ENCODE measurements around the gene CHD6. TPM values are rescaled to one million over a fixed set of nuclear protein-coding genes. Genes with fewer than 3 reads are reported as not detected.

The CHD6 gene
- total RNA-seq, 1 donor from 2014 or later: 42.4 TPM

- DNase-seq (ENCODE audit: low spot score in 2 of 2) (no peak), FAIRE-seq (no peak)
Measured at GRCh38 chr20:41443691-41444090, 174.5 kb downstream of the CHD6 start.

- no peak for DNase-seq (ENCODE audit: low spot score in 2 of 2)
- FAIRE-seq: no peak
Measured at GRCh38 chr20:41440882-41441281, 177.3 kb downstream of the CHD6 start.

DNA sequence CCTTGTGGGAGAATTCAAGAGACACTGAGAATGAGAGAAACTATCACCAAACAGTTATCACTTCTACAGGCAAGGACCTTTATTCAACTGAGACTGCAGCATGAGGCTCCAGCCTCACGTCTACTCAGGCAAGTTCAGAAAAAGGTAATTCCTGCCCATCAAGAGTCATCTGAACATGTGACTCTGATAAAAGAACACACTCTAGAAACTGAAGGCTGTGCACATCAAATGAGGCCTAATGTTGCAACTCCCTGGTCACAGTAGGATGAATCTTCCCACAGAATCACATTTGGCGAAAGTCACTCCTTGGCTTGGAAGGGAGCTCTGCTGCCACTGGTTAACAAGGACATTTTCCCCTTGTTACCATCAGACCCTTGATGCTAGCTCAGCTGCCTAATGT is 180.3 kb downstream of the CHD6 start:
- no peak for DNase-seq (ENCODE audit: low spot score in 2 of 2)
- no peak for FAIRE-seq

GRCh38 chr20:41436679-41437078 is 181.5 kb downstream of the CHD6 start:
- no peak for DNase-seq (ENCODE audit: low spot score in 2 of 2)
- no peak for FAIRE-seq

GRCh38 chr20:41433203-41433602 is 185.0 kb downstream of the CHD6 start:
- DNase-seq (ENCODE audit: low spot score in 2 of 2) (no peak), FAIRE-seq (no peak)

- no peak for DNase-seq (ENCODE audit: low spot score in 2 of 2)
- no peak for FAIRE-seq
Measured at GRCh38 chr20:41432746-41433145, 185.4 kb downstream of the CHD6 start.

GRCh38 chr20:41428285-41428684 is 189.9 kb downstream of the CHD6 start:
- FAIRE-seq (no peak), DNase-seq (ENCODE audit: low spot score in 2 of 2) (no peak)

DNA sequence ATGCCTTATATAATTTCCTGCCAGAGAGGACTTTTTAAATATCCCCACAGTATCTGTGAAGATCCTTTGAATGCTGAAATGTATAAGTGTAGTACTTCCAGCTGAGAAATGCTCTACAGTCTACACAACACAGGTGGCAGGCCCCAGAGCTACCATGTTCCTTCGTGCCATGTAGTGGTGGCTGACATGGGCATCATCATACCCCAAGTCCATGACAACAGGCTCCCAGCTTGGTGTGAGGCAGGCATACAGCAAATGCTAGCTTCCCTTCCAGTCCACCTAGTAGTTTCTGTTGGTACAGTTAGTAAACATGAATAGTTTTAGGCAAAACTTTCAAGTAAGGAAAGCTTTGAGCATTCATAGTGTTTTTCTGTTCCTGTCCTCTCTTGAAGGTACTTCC is 190.3 kb downstream of the CHD6 start:
- FAIRE-seq (no peak), DNase-seq (ENCODE audit: low spot score in 2 of 2) (no peak)

- DNase-seq (ENCODE audit: low spot score in 2 of 2) (no peak), FAIRE-seq (no peak)
Measured at GRCh38 chr20:41426976-41427375, 191.2 kb downstream of the CHD6 start.

DNA sequence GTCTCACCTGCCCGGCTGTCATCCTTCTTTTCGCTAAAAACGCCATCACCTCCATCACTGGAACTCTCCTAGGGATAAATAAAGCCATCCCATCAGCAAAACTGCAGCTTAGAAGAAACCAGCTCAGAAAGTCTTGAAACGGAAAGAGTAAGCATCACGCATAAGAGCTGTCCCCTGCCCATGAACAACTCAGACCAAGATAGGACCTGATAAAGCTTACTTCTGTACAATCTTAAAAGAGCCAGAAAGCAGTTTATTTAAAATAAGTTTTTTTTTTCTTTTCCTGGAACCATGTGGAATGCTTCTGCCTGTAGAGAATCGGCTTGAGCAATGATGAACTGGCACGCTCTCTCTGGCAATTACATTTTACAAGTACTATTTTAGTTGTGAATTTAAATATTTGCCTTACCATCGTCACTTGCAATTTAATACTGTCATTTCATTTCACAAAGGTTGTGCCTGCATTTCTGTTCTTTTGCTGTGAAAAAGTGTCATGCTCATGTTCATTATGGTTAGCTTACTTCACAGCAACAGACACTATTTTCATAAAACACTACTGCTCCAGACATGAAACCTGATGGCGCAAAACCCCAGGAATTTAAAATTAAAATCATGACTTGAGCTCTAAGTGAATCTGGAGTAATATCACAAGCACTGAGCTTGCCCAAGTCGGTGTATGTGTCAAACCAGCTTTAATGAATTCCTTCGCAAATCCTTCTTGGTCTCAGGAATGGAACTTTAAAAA is 191.9 kb downstream of the CHD6 start:
- DNase-seq (ENCODE audit: low spot score in 2 of 2) (no peak), FAIRE-seq (no peak)

- no peak for DNase-seq (ENCODE audit: low spot score in 2 of 2)
Measured at GRCh38 chr20:41425180-41425884, 192.8 kb downstream of the CHD6 start.

DNA sequence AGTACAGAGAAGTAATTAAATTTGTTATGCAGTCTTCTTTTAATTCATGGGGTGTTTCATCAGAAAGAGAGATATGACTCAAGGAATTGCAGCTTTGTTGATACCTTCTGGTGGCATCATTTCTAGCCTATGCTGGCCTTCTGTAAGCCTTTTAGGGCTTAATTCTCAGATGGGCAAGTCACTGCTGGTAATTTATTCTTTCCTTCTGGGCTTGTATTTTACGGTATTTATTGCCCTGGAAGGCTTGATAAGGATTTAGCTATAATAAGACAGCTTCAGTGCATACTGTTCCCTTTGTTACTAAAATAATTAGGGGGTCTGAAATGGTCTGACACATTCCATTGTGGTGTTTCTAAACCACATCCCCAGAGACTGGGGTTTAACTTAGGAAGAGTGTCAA is 193.6 kb downstream of the CHD6 start:
- FAIRE-seq (no peak), DNase-seq (ENCODE audit: low spot score in 2 of 2) (no peak)

More at GRCh38 chr20:41425180-41425884, 192.8 kb downstream of the CHD6 start:
- FAIRE-seq: no peak

DNA sequence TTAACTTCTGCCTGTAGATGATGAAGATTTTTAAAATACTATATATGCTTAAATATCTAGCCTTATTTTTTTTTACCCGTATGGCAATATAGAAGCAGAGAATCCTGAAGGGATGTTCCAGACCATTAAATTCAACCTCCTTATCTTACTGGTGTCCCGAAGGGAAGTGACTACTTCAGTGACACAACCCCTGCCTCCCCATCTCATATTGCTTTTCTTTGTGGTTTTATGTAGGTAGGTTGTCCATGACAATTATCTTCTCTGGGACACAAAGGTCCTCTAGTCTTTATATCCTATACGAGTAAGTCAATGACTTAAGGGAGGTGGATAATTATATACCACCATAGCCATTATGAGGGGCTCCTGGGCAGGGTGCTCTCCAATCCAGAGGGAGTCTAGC is 194.2 kb downstream of the CHD6 start:
- no peak for FAIRE-seq
- DNase-seq (ENCODE audit: low spot score in 2 of 2): no peak

DNA sequence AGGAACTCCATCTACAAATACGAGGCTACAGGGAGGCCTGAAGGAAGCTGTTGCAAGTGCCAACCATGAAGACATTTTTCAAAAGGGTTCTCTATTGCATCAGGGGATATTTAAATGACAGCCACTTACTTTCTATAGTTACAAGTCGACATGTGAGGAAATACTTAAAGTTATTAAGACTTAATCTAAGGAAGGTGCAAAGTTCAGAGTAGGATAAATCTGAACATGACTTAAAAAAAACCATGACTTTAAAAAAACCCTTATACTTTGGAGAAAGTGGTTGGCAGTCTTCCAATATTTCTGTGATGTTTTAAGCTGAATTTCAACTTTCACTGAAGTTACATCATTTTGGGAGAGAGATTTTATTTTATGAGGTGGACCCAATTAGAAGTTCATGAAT is 195.2 kb downstream of the CHD6 start:
- FAIRE-seq: no peak
- no peak for DNase-seq (ENCODE audit: low spot score in 2 of 2)

GRCh38 chr20:41418739-41419293 is 199.4 kb downstream of the CHD6 start:
- FAIRE-seq: no peak
- no peak for DNase-seq (ENCODE audit: low spot score in 2 of 2)

DNA sequence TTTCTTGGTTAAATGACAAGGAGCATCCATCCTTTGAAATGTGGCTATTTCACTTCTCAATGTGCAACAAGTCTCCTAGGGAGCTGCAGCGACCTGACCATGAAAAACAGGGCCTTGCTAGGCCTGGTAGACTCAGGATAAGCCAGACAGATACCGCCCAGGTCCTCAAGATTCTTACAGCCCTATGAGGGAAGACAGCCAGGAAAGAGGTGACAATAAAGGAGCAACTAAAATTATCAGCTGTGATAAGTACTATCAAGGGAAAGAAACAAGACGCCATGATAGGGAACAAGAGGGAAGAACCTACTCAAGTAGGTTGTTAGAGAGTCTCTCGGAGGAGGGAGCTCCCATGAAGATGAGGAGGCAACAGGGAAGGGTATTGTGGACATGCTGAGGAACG is 200.1 kb downstream of the CHD6 start:
- DNase-seq (ENCODE audit: low spot score in 2 of 2): no peak
- no peak for FAIRE-seq

DNA sequence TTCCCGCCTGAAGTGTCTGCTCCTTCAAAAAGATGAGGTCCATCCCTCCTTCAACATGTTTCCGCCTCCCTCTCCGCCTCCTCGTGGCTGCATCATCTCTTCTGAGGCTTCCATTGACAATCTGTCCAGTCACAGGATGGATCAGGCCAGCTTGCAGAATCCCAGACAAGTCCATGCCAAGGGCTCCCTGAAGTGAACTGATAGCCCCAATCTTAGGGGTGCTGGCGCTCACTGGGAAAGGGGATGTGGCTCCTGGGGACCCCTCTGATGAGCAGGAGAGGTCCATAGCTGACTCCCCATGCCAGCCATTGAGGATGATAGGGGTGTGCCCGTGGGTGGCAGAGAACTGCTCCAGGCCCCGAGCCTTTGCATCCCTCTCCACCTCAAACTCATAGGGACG is 203.0 kb downstream of the CHD6 start:
- DNase-seq (ENCODE audit: low spot score in 2 of 2) (no peak), FAIRE-seq (no peak)

GRCh38 chr20:41413169-41413568 is 205.0 kb downstream of the CHD6 start:
- no peak for FAIRE-seq

GRCh38 chr20:41412324-41413120 is 205.7 kb downstream of the CHD6 start:
- DNase-seq (ENCODE audit: low spot score in 2 of 2) (no peak), FAIRE-seq (no peak)

More at GRCh38 chr20:41413169-41413568, 205.0 kb downstream of the CHD6 start:
- no peak for DNase-seq (ENCODE audit: low spot score in 2 of 2)

- FAIRE-seq (no peak), DNase-seq (ENCODE audit: low spot score in 2 of 2) (peak in 1 of 2 donors; percentile 36)
Measured at GRCh38 chr20:41411391-41411847, 206.8 kb downstream of the CHD6 start.

DNA sequence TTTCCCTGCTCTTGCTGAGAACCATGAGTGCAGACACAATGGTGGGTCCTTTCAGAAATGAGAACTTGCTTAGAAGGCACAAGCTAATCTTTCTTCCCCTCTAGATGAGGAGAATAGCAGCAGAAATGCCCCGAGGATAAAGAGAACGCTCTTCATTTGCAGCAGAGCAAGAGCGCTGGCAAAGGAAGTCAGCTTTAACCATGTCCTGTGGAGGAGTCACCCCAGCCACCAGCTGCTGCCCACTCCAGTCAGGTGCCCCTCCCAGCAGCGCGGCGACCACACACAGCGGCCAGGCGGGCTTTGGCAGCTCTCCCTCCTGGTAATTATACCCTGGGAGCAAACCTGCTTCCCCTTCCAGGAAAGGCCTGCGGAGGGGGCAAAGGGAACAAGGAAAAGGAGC is 209.2 kb downstream of the CHD6 start:
- FAIRE-seq (no peak), DNase-seq (ENCODE audit: low spot score in 2 of 2) (no peak)

All from frontal cortex (tissue), 4 donors.